A172 (cell line): ENCODE measurements around the gene RNU1-2. TPM values are rescaled to one million over a fixed set of nuclear protein-coding genes. Genes with fewer than 3 reads are reported as not detected.
"Not testable (repeated sequence)": the region's sequence is repeated elsewhere in the genome, so short reads cannot be mapped to it uniquely, and the experiment has no call there.

Experiments
- DNase-seq: peaks from one replicate; pipeline ENCODE4 v3.0.0-alpha.2; 2015; ENCODE audit warnings: low spot score
- total RNA-seq: library from RNA; depleted of rRNA; stranded (reverse); fragments of >200 nt; shearing (Covaris generic); gene quantifications from 2 replicates; pipeline ENCODE4 v1.2.3, GENCODE V29; 2014

RNU1-2 gene
- total RNA-seq, 1 experiment from 2014 or later, result 255 TPM

- not testable (repeated sequence) for DNase-seq
These were observed 16.3 kb downstream of the RNU1-2 start for GRCh38 chr1:16911851-16912721.

- DNase-seq, result not testable (repeated sequence)
These were observed 17.0 kb downstream of the RNU1-2 start for GRCh38 chr1:16912742-16913141.

GRCh38 chr1:16913181-16913832, 17.5 kb downstream of the RNU1-2 start:
- DNase-seq, result no peak

GRCh38 chr1:16913833-16914662, 18.3 kb downstream of the RNU1-2 start:
- DNase-seq, result peak; percentile 82

GRCh38 chr1:16914928-16915626, 19.3 kb downstream of the RNU1-2 start:
- DNase-seq, result not testable (repeated sequence)

- no peak for DNase-seq
These were observed 19.8 kb downstream of the RNU1-2 start for GRCh38 chr1:16915627-16915973.

DNA sequence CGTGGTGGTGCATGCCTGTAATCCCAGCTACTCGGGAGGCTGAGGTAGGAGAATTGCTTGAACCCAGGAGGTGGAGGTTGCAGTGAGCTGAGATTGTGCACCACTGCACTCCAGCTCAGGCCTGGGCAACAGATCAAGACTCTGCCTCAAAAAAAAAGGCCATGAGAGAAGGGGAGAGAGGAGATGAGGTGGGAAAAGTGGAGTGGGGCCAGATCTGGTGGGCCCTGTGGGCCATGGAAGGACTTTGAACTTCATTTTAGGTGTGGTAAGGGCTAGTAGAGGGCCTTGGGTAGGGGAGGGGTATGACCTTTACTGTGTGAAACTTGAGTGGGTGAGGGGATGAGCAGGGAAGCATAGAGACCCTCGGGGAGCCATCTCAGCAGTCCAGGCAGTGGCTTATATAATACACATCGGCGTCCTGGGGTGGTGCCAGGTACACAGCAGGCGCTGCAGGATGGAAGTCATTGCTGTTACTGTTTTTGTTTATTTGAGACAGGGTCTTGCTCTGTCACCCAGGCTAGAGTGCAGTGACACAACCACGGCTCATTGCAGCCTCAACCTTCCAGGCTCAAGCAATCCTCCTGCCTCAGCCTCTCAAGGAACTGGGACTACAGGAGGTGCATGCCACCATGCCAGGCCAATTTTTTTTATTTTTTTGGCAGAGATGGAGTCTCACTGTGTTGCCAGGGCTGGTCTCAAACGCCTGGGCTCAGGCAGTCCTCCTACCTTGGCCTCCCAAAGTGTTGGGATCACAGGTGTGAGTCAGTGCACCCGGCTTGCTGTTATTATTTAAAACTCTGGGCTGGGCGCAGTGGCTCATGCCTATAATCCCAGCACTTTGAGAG, 20.5 kb downstream of the RNU1-2 start:
- DNase-seq, result not testable (repeated sequence)

DNA sequence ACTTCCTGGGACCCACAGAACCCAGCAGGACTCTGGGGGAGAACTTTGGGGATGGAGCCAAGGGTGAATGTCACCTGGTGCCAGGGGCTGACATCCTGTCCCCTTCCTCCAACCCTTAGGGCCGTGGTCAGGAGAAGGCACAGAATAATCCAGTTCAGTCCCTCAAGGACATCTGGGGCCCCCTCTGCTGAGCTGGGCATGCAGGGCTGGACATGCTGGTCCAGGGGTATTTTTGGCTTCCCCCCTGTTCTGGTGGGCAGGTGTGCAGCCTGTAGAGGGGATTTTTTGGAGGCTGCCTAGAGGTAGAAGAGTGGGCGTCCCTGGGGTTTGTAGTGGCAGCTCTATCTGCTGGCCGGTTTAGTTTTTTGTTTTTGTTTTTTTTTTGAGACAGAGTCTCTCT, 22.6 kb downstream of the RNU1-2 start:
- DNase-seq, result no peak

DNA sequence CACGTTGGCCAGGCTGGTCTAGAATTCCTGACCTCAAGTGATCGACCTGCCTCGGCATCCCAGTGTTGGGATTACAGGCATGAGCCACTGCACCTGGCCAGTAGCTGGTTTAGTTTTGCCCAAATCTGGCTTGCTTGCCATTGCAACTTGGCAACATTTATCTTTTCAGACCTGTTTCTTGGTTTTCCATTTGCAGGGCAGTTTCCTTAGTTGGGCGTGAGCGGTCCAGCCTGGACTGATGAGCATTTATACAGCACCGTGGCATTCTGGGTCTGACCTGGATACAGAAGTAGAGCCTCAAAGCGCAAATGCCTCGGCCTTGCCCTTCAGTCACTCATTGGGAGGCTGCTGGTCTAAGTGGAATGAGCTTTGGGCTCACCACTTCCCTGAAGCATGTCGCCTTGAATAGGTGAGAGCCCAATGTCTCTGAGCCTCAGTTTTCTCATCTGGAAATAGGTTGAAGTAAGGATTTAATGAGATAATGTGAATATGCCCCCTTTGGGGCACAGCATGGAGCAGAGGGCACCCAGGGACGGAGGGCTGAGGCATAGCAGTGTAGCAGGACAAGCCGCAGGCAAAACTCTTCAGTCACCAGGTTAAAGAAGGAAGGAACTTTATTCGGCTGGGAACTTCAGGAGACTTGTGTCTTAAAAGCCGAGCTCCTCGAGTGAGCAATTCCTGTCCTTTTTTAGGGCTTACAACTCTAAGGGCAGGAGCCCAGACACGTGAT, 23.3 kb downstream of the RNU1-2 start:
- not testable (repeated sequence) for DNase-seq

- DNase-seq, result no peak
These were observed 25.2 kb downstream of the RNU1-2 start for GRCh38 chr1:16920951-16921350.

DNA sequence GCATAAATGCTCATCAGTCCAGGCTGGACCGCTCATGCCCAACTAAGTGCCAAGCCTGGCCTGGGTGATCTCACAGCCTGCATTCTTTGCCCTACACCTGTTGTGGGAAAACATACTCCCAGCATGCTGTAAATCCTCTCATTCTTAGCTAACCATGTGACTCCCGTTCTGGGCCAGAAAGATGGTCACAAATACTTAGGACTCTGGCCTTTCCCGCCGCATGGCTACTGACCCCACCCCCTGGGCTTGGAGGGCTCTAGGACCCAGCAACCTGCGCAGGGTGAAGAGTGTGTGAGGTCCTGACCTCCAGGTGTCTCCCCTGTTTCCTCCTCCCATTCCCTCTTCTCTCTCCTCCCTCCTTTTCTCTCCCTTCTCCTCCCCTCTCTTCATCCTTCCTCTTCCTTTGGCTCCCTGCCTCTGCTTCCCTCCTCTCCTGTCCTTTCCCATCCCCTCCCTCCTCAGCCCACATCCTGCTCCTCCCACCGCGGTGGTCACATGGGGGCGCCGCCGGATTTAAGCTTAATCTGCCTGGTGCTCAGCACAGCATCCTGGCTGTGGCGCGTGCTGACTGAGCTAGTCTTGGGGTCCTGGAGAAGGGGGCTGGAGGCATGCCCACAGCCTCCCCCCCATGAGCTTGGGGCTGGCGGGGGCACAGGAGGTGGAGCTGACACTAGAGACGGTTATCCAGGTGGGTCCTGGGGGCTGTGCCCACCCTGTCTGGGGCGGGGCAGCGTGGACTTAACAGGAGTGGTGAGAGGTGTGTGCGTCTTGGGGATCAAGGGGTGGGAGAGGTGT, 25.8 kb downstream of the RNU1-2 start, which contains the start of gene CROCC:
TSS of gene CROCC (plus strand) at position 541 of the 795 bp plus-strand sequence. CDS start at position 629, 88 bp downstream.
- peak; percentile 54 for DNase-seq

GRCh38 chr1:16922466-16922865, 26.7 kb downstream of the RNU1-2 start:
- DNase-seq, result no peak

DNA sequence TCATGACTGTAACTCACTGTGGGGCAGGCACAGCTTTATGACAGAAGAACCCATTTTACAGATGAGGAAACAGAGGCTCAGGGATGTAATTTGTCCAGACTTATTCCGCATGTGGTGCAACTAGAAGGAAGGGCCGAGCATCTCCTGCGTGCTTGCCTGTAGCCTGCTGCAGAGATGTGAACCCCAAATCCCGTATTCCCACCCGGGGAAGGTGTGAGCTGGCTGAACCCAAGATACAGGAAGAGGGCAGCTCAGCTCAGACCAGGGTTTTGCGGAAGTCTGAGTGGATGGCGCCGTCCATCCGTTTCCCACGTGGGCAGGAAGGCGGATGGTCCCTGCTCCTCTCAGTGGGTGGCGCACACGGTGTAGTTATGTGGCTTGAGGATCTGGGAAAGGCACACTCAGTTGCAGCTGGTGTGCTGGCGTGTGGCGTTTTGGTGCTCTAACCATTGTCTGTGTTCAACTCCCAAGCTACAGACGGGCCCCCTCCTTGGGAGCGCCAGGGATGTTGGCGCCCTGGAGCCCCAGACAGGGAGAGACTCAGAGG, 27.2 kb downstream of the RNU1-2 start:
- no peak for DNase-seq

DNA sequence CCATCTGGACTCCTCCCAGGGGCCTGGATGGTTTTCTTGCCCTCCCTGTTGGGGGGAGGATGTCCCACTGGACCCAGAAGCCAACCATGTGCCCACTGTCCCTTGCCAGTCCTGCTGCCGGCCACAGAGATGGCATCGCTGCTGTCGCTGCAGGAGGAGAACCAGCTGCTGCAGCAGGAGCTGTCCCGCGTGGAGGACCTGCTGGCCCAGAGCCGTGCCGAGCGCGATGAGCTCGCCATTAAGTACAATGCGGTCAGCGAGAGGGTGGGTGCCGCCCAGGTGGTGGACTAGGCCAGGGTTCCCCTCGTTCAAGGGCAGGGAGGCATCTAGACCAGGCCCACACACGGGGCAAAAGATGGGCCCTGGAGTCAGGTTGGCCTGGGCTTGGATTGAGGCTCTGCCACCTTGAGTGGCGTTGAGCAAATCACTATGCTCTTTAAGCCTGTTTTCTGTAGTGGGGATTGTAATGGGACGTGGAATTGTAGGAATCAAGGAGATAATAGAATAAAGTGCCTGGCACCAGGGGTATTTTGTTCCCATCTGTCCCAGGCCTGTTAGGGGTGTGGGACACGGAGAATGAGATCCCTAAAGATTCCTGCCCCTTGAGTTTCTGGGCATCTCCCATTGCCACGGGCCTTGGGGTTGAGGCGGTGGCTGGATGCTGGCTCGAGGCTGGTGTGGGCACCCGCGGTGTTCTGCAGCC, 28.6 kb downstream of the RNU1-2 start:
- DNase-seq, result no peak

DNA sequence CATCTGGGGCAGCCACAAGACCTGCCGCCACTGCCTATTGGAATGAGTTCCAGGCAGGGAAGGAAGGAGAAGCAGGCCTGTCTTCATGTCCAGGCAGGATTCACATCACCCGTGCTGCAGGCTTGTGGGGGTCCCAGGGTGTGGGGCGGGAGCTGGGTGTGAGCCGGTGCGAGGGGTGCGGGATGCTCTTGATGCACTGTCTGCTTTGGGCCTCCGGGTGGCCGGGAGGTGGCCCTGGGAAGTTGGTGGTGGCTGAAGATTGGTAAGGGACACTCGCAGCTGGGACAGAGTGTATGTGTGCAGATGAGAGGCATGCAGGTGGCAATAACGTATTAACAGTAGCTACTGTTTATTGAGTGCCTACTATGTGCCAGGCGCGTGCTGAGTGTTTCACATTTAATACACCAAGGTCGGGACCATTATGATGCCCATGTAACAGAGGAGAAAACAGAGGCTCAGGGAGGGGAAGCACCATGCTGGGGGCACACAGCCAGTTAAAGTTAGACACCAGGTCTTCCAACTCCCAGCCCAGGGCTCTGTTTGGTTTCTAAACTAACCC, 29.2 kb downstream of the RNU1-2 start:
- no peak for DNase-seq

- no peak for DNase-seq
These were observed 30.1 kb downstream of the RNU1-2 start for GRCh38 chr1:16925635-16926490.
